GM21423 (cell line): ENCODE data around the gene MDP1.

Experiments used
- ATAC-seq: cut with Tn5 transposase; IDR thresholded peaks from one replicate; pipeline ENCODE4 v1.9.1; 2021; ENCODE audit warnings: mild to moderate bottlenecking, moderate library complexity; ENCODE audit not compliant: unreplicated experiment

Gene MDP1

GRCh38 chr14:24182110-24182882 lies 33.6 kb downstream of the MDP1 start:
- ATAC-seq: no peak

GRCh38 chr14:24181371-24182077 lies 34.3 kb downstream of the MDP1 start:
- ATAC-seq: no peak

- ATAC-seq: no peak
Measured at GRCh38 chr14:24179961-24180796, 35.7 kb downstream of the MDP1 start.

- ATAC-seq: no peak
Measured at GRCh38 chr14:24179294-24179960, 36.4 kb downstream of the MDP1 start.

- ATAC-seq: no peak
Measured at GRCh38 chr14:24178399-24179178, 37.3 kb downstream of the MDP1 start.

GRCh38 chr14:24177891-24178290 lies 38.0 kb downstream of the MDP1 start:
- no peak for ATAC-seq

GRCh38 chr14:24177041-24177825 lies 38.6 kb downstream of the MDP1 start:
- no peak for ATAC-seq

- no peak for ATAC-seq
Measured at GRCh38 chr14:24176599-24176998, 39.3 kb downstream of the MDP1 start.

GRCh38 chr14:24172871-24173281 lies 43.0 kb downstream of the MDP1 start:
- no peak for ATAC-seq

GRCh38 chr14:24172261-24172860 lies 43.5 kb downstream of the MDP1 start:
- no peak for ATAC-seq

- peak; percentile 83 for ATAC-seq
Measured at GRCh38 chr14:24171422-24172260, 44.2 kb downstream of the MDP1 start, which contains the start of gene REC8. Gene REC8 (plus strand): TSS chr14:24172080. CDS start chr14:24172553, 473 bp downstream.

- ATAC-seq: no peak
Measured at GRCh38 chr14:24167469-24168114, 48.3 kb downstream of the MDP1 start.

- no peak for ATAC-seq
Measured at GRCh38 chr14:24165785-24166184, 50.1 kb downstream of the MDP1 start.

GRCh38 chr14:24164518-24164991 lies 51.3 kb downstream of the MDP1 start:
- ATAC-seq: no peak
